ENCODE data around the gene ANKRD23. TPM values are rescaled to one million over a fixed set of nuclear protein-coding genes. Genes with fewer than 3 reads are reported as not detected.

The ANKRD23 gene
- total and polyA plus RNA-seq, 2 of the 13 experiments (the other 11 are each of a cell fraction or from before 2014, with no cell fraction given): 1.5 to 1.6 TPM

- TF ChIP-seq, protein P1, sequence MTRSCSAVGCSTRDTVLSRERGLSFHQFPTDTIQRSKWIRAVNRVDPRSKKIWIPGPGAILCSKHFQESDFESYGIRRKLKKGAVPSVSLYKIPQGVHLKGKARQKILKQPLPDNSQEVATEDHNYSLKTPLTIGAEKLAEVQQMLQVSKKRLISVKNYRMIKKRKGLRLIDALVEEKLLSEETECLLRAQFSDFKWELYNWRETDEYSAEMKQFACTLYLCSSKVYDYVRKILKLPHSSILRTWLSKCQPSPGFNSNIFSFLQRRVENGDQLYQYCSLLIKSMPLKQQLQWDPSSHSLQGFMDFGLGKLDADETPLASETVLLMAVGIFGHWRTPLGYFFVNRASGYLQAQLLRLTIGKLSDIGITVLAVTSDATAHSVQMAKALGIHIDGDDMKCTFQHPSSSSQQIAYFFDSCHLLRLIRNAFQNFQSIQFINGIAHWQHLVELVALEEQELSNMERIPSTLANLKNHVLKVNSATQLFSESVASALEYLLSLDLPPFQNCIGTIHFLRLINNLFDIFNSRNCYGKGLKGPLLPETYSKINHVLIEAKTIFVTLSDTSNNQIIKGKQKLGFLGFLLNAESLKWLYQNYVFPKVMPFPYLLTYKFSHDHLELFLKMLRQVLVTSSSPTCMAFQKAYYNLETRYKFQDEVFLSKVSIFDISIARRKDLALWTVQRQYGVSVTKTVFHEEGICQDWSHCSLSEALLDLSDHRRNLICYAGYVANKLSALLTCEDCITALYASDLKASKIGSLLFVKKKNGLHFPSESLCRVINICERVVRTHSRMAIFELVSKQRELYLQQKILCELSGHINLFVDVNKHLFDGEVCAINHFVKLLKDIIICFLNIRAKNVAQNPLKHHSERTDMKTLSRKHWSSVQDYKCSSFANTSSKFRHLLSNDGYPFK (CRISPR knock-in tag; IDR thresholded peaks at IDR 0.05; ENCODE audit: borderline replicate concordance): peak; percentile 46; the same call in 1 of the 2 replicates
- TF ChIP-seq CENPT (CRISPR knock-in tag; IDR thresholded peaks at IDR 0.05; ENCODE audit: low read depth) (no peak), ZNF24 (IDR thresholded peaks at IDR 0.05) (no peak), SNAI1 (CRISPR knock-in tag; IDR thresholded peaks at IDR 0.05; ENCODE audit: borderline replicate concordance) (no peak), RFX1 (IDR thresholded peaks at IDR 0.05) (no peak), HNF1B (CRISPR knock-in tag; IDR thresholded peaks at IDR 0.05) (peak; percentile 35; the same call in 1 of the 2 replicates), ZNF850 (CRISPR knock-in tag; conservative IDR thresholded peaks at IDR 0.05) (no peak), MEF2D (CRISPR knock-in tag; IDR thresholded peaks at IDR 0.05) (no peak), TEAD2 (CRISPR knock-in tag; IDR thresholded peaks at IDR 0.05) (no peak), SMAD1 (CRISPR knock-in tag; IDR thresholded peaks at IDR 0.05; ENCODE audit: borderline replicate concordance, low read depth) (peak; percentile 87; the same call in 1 of the 2 replicates), REL (CRISPR knock-in tag; conservative IDR thresholded peaks at IDR 0.05) (no peak), TAF1 (CRISPR knock-in tag; IDR thresholded peaks at IDR 0.05) (no peak), HOXA3 (CRISPR knock-in tag; IDR thresholded peaks at IDR 0.05) (peak; percentile 33; the same call in 1 of the 2 replicates), MAX (IDR thresholded peaks at IDR 0.05) (peak; percentile 73), HMG20B (CRISPR knock-in tag; conservative IDR thresholded peaks at IDR 0.05) (no peak), MIXL1 (CRISPR knock-in tag; IDR thresholded peaks at IDR 0.05) (no peak), MYC (CRISPR knock-in tag; IDR thresholded peaks at IDR 0.05; ENCODE audit: borderline replicate concordance) (peak; percentile 81; the same call in 1 of the 2 replicates), REST (IDR thresholded peaks at IDR 0.05; ENCODE audit: borderline replicate concordance in 1 of 2, low read depth in 1 of 2, low read length in 2 of 2) (no peak)
- TF ChIP-seq, protein P2, sequence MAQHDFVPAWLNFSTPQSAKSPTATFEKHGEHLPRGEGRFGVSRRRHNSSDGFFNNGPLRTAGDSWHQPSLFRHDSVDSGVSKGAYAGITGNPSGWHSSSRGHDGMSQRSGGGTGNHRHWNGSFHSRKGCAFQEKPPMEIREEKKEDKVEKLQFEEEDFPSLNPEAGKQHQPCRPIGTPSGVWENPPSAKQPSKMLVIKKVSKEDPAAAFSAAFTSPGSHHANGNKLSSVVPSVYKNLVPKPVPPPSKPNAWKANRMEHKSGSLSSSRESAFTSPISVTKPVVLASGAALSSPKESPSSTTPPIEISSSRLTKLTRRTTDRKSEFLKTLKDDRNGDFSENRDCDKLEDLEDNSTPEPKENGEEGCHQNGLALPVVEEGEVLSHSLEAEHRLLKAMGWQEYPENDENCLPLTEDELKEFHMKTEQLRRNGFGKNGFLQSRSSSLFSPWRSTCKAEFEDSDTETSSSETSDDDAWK (CRISPR knock-in tag; IDR thresholded peaks at IDR 0.05): no peak
Observed at GRCh38 chr2:96801005-96801785, 42.6 kb downstream of the ANKRD23 start (continued).

Measured in HepG2 (cell line).